ENCODE results near the gene MTLN. TPM values are rescaled to one million over a fixed set of nuclear protein-coding genes. Genes with fewer than 3 reads are reported as not detected.

MTLN gene
- total and polyA plus RNA-seq, 8 donors = 6.4 to 426 (median 138) TPM

DNA sequence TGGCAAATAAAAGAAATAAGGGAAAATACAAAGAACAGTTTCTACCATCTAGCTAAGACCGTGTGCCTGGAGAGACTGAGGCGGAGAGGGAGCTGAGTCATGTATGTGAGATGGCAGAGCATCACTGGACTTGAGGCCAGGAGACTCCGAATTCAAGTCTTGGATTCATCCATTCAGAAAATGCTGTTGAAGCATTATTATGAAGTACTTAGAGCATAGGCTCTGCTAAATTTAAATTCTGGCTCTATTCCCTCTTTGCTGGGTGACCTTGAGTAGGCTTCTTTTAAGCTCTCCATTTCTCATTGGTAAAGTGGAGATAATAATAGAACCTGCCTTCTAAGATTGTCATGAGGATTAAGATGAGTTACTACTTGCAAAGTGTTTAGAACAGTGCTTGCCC, 42.2 kb downstream of the MTLN start:
- intact Hi-C loops (cut with DNase I; ENCODE audit: low total_unique reads) = no loop called here
- no peaks in the 10 kb centered on the region for H3K9me3 ChIP-seq
- H3K36me3 ChIP-seq = peaks cover 0 to 5% (median 0%) of the 10 kb centered on the region in 4 donors
- H3K27me3 ChIP-seq = no peaks in the 10 kb centered on the region
- WGBS, 5 donors = 89 to 97% (median 92%) methylated on average over 3 of the region's 3 CpGs
- no peak overlapping the region for H3K4me3 ChIP-seq
- no peak for DNase-seq
- H3K4me1 ChIP-seq = no peaks in the 10 kb centered on the region
- H3K27ac ChIP-seq = no peak overlapping the region
- TF ChIP-seq POLR2AphosphoS5 (IDR thresholded peaks at IDR 0.05) (no peak), EP300 (IDR thresholded peaks at IDR 0.05) (no peak), POLR2A (IDR thresholded peaks at IDR 0.05) (no peak), CTCF (IDR thresholded peaks at IDR 0.05) (no peak)

- 75 to 84% (median 79%) methylated on average over 5 of the region's 5 CpGs for WGBS, 5 donors
- no peaks in the 10 kb centered on the region for H3K27me3 ChIP-seq
- no peak overlapping the region for H3K4me3 ChIP-seq
- H3K4me1 ChIP-seq = no peaks in the 10 kb centered on the region
- DNase-seq = no peak
- H3K9me3 ChIP-seq = no peaks in the 10 kb centered on the region
- no peak overlapping the region for H3K27ac ChIP-seq
- TF ChIP-seq POLR2A (IDR thresholded peaks at IDR 0.05) (no peak), POLR2AphosphoS5 (IDR thresholded peaks at IDR 0.05) (no peak), CTCF (IDR thresholded peaks at IDR 0.05) (no peak), EP300 (IDR thresholded peaks at IDR 0.05) (no peak)
- intact Hi-C loops (cut with DNase I; ENCODE audit: low total_unique reads) = no loop called here
- H3K36me3 ChIP-seq = peaks cover 0 to 20% (median 3%) of the 10 kb centered on the region in 4 donors
Observed at GRCh38 chr2:110167326-110168000, 44.9 kb downstream of the MTLN start.

DNA sequence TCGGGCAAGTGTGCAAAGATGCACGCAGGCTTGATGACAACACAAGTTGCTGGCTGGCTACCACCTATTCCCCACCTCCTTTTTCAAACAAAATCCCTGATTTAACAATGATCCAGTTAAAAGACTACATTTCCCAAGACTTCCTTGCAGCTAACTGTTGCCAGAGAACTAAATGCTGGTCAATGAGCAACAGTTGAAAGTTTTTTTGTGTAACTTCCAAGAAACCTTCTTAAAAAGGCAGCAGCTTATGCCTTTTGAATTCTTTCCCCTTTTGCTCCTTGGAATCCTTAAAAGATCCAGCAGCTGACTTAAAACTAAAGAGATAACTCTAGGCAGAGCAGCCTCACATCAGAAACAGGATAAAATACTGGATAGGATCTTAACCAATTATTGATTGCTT, 46.1 kb downstream of the MTLN start:
- WGBS, 5 donors = 82 to 89% (median 87%) methylated on average over 2 of the region's 2 CpGs
- no peak overlapping the region for H3K27ac ChIP-seq
- H3K36me3 ChIP-seq = peaks cover 0 to 21% (median 5%) of the 10 kb centered on the region in 4 donors
- DNase-seq = peak in 1 of 2 donors; percentile 9
- no peaks in the 10 kb centered on the region for H3K4me1 ChIP-seq
- no peaks in the 10 kb centered on the region for H3K27me3 ChIP-seq
- intact Hi-C loops (cut with DNase I; ENCODE audit: low total_unique reads) = no loop called here
- no peak for TF ChIP-seq POLR2A (IDR thresholded peaks at IDR 0.05)
- TF ChIP-seq CTCF (IDR thresholded peaks at IDR 0.05) = no peak
- no peak for TF ChIP-seq EP300 (IDR thresholded peaks at IDR 0.05)
- TF ChIP-seq POLR2AphosphoS5 (IDR thresholded peaks at IDR 0.05) = no peak
- H3K9me3 ChIP-seq = no peaks in the 10 kb centered on the region
- no peak overlapping the region for H3K4me3 ChIP-seq

Other genes starting within 250 kb of the MTLN start
- gene MALL, start 96.7 kb downstream of the MTLN start, total RNA-seq = 10 to 100 TPM in 1 of 5 donors, 1 to 10 TPM in 3, not detected in 1; 1.3 to 28.4 (median 5.5) TPM
- gene MALL, start 96.7 kb downstream of the MTLN start, polyA plus RNA-seq = 10 to 100 TPM in 1 of 3 donors, 1 to 10 TPM in 2; 2.3 to 37.6 (median 2.7) TPM
- gene NPHP1, start 7.5 kb downstream of the MTLN start, total RNA-seq = 1 to 10 TPM in 2 of 5 donors, under 1 TPM in 2, not detected in 1; 0.58 to 5.5 (median 2.5) TPM
- gene NPHP1, start 7.5 kb downstream of the MTLN start, polyA plus RNA-seq = 1 to 10 TPM; 1.5 to 4.5 (median 3.9) TPM